MM.1S (cell line): ENCODE data around the gene INHBE.

ENCODE experiments used
- DNase-seq: peaks from one replicate; pipeline ENCODE4 v3.0.0-alpha.2; 2015
- H2AFZ ChIP-seq: fragments of 300-600 bp; sonication (generic); 2 replicates; pipeline ENCODE4 v1.6.0; 2016; ENCODE audit warnings: antibody characterized with exemption, low read length
- H3F3A ChIP-seq: fragments of 300-600 bp; sonication (generic); 2 replicates; pipeline ENCODE4 v1.6.1; 2016; ENCODE audit warnings: mild to moderate bottlenecking, antibody characterized with exemption, low read length, moderate library complexity, mixed read lengths; ENCODE audit not compliant: insufficient read depth
- H3K27ac ChIP-seq: fragments of 300-600 bp; sonication (generic); 2 replicates; pipeline ENCODE4 v1.5.1; 2016; ENCODE audit warnings: mild to moderate bottlenecking, low read length
- H3K27me3 ChIP-seq: fragments of 300-600 bp; sonication (generic); replicated peaks from 2 replicates; pipeline ENCODE4 v1.6.0; 2016; ENCODE audit warnings: low read length; ENCODE audit not compliant: insufficient read depth
- H3K36me3 ChIP-seq: fragments of 300-600 bp; sonication (generic); replicated peaks from 2 replicates; pipeline ENCODE4 v1.6.1; 2016; ENCODE audit warnings: mild to moderate bottlenecking, low read length, mixed read lengths; ENCODE audit not compliant: insufficient read depth
- H3K4me1 ChIP-seq: fragments of 300-600 bp; sonication (generic); 2 replicates; pipeline ENCODE4 v1.6.1; 2016; ENCODE audit warnings: low read length, mixed read lengths
- H3K4me2 ChIP-seq: fragments of 300-600 bp; sonication (generic); 2 replicates; pipeline ENCODE4 v1.6.0; 2016; ENCODE audit warnings: low read depth, low read length
- H3K4me3 ChIP-seq: fragments of 300-600 bp; sonication (generic); 2 replicates; pipeline ENCODE4 v1.5.1; 2016; ENCODE audit warnings: low read length, mixed read lengths
- H3K79me2 ChIP-seq: fragments of 300-600 bp; sonication (generic); 2 replicates; pipeline ENCODE4 v1.6.1; 2016; ENCODE audit warnings: mixed run types, low read length, mixed read lengths
- H3K9ac ChIP-seq: fragments of 300-600 bp; sonication (generic); 2 replicates; pipeline ENCODE4 v1.6.1; 2016; ENCODE audit warnings: low read length, mixed read lengths
- H3K9me2 ChIP-seq: fragments of 300-600 bp; sonication (generic); replicated peaks from 2 replicates; pipeline ENCODE4 v1.6.1; 2016; ENCODE audit warnings: mild to moderate bottlenecking, low read length, mixed read lengths; ENCODE audit not compliant: insufficient read depth
- H3K9me3 ChIP-seq: fragments of 300-600 bp; sonication (generic); replicated peaks from 2 replicates; pipeline ENCODE4 v1.6.1; 2016; ENCODE audit warnings: mild to moderate bottlenecking, low read length, mixed read lengths; ENCODE audit not compliant: insufficient read depth
- H4K20me1 ChIP-seq: fragments of 300-600 bp; sonication (generic); 2 replicates; pipeline ENCODE4 v1.6.1; 2016; ENCODE audit warnings: mild to moderate bottlenecking, low read length, moderate library complexity, mixed read lengths; ENCODE audit not compliant: insufficient read depth
- EZH2 ChIP-seq: fragments of 300-600 bp; sonication (generic); optimal IDR thresholded peaks from 2 replicates; pipeline ENCODE3; 2017; ENCODE audit warnings: low read depth, mild to moderate bottlenecking, antibody characterized with exemption, low read length, mixed read lengths
- EZH2phosphoT487 ChIP-seq: fragments of 300-600 bp; sonication (generic); IDR thresholded peaks from 2 replicates; pipeline ENCODE4 v1.6.1; 2018; ENCODE audit warnings: antibody characterized with exemption, low read length
- TF ChIP-seq, protein P1 (sequence below): fragments of 300-600 bp; sonication (generic); IDR thresholded peaks from 2 replicates; pipeline ENCODE4 v1.5.1; 2016; ENCODE audit warnings: antibody characterized with exemption, low read length, mixed read lengths

The INHBE gene

DNA sequence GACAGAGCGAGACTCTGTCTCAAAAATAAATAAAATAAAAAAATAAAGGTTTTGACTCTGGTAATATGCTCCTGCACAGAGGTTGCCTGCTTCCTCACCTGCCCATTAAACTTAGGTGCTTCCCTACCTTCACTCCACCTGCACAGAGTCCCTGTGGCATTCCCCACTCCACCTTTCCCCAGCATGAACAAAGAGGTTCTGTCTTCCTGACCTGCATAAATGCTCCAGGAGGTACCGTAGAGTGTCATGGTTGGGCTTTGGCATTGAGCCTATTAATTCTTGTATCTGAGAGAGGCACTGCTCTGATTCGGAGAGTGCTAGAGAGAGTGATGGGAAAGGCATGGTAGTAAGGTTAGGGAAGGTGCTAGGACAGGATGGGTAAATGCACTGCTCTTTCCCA is 18.3 kb downstream of the INHBE start:
- Histone ChIP-seq H4K20me1 (no peaks in the 10 kb centered on the region), H3K79me2 (no peaks in the 10 kb centered on the region), H3K4me3 (no peak overlapping the region), H3K9me2 (no peaks in the 10 kb centered on the region), H3K4me2 (no peak overlapping the region), H2AFZ (no peak overlapping the region), H3K9me3 (no peaks in the 10 kb centered on the region), H3K36me3 (no peaks in the 10 kb centered on the region), H3K9ac (no peak overlapping the region), H3K27ac (no peak overlapping the region), H3F3A (no peaks in the 10 kb centered on the region), H3K27me3 (0 out of 2 replicates have a peak, but pooled peaks cover under 1% of the 10 kb centered on the region), H3K4me1 (peaks cover 8% of the 10 kb centered on the region; the same call in 1 of the 2 replicates)
- no peak for TF ChIP-seq EZH2phosphoT487
- TF ChIP-seq, protein P1, sequence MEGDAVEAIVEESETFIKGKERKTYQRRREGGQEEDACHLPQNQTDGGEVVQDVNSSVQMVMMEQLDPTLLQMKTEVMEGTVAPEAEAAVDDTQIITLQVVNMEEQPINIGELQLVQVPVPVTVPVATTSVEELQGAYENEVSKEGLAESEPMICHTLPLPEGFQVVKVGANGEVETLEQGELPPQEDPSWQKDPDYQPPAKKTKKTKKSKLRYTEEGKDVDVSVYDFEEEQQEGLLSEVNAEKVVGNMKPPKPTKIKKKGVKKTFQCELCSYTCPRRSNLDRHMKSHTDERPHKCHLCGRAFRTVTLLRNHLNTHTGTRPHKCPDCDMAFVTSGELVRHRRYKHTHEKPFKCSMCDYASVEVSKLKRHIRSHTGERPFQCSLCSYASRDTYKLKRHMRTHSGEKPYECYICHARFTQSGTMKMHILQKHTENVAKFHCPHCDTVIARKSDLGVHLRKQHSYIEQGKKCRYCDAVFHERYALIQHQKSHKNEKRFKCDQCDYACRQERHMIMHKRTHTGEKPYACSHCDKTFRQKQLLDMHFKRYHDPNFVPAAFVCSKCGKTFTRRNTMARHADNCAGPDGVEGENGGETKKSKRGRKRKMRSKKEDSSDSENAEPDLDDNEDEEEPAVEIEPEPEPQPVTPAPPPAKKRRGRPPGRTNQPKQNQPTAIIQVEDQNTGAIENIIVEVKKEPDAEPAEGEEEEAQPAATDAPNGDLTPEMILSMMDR, result no peak
- TF ChIP-seq EZH2, result no peak
- no peak for DNase-seq

DNA sequence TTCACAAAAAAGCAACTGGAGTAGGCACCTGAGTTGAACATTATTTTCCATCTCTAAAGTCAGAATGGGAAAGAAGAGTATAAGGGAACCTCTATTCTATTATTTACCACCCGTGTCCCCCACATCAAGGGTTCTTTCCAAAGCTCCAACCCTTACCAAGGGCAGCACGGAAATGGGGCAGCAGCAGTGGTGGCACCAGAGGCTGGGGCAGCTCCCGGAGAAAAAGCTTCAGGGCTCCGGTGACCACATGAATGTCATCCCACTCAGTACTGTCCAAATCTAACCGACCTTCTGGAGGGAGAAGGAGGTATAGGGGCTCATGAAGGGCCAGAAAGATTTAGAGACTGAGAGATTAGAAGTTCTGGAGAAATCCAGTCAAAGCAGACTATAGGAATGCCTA is 18.8 kb downstream of the INHBE start:
- H3K27me3 ChIP-seq, result no peaks in the 10 kb centered on the region
- no peaks in the 10 kb centered on the region for H3K79me2 ChIP-seq
- TF ChIP-seq EZH2phosphoT487 (no peak), EZH2 (no peak)
- TF ChIP-seq, protein P1, result no peak
- H3F3A ChIP-seq, result no peaks in the 10 kb centered on the region
- H3K9me2 ChIP-seq, result no peaks in the 10 kb centered on the region
- no peak overlapping the region for H3K27ac ChIP-seq
- no peaks in the 10 kb centered on the region for H3K36me3 ChIP-seq
- no peaks in the 10 kb centered on the region for H3K9me3 ChIP-seq
- peaks cover 8% of the 10 kb centered on the region; the same call in 1 of the 2 replicates for H3K4me1 ChIP-seq
- no peaks in the 10 kb centered on the region for H4K20me1 ChIP-seq
- H3K9ac ChIP-seq, result no peak overlapping the region
- no peak for DNase-seq
- H3K4me3 ChIP-seq, result no peak overlapping the region
- no peak overlapping the region for H3K4me2 ChIP-seq
- no peak overlapping the region for H2AFZ ChIP-seq

DNA sequence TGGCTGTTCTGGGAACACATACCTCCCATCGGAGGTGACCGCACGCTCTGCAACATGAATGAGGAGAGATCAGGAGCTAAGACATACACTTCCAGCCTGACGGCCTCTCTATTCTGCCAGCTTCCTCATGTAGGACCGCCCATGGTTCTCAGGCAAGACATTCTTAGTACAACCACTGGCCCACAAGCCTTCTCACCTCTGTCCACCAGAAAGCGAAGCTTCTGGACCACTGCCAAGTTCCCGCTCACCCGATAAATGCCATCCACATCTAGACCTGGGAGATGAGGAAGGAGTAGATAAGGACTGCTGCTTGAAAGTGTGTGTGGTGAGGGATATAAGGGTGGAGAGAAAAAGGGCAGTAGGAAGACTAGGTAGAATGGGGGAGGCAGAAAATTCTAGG is 19.3 kb downstream of the INHBE start:
- Histone ChIP-seq H3K4me3 (no peak overlapping the region), H3K4me1 (peaks cover 8% of the 10 kb centered on the region; the same call in 1 of the 2 replicates), H2AFZ (no peak overlapping the region), H3F3A (no peaks in the 10 kb centered on the region), H4K20me1 (no peaks in the 10 kb centered on the region), H3K9me2 (no peaks in the 10 kb centered on the region), H3K36me3 (no peaks in the 10 kb centered on the region), H3K4me2 (no peak overlapping the region), H3K9me3 (no peaks in the 10 kb centered on the region), H3K27ac (no peak overlapping the region), H3K9ac (no peak overlapping the region), H3K27me3 (no peaks in the 10 kb centered on the region), H3K79me2 (no peaks in the 10 kb centered on the region)
- TF ChIP-seq, protein P1, result no peak
- no peak for TF ChIP-seq EZH2phosphoT487
- no peak for TF ChIP-seq EZH2
- no peak for DNase-seq
